Measurements from ENCODE around the gene FADS6. TPM values are rescaled to one million over a fixed set of nuclear protein-coding genes. Genes with fewer than 3 reads are reported as not detected.
"Not testable (repeated sequence)": the region's sequence is repeated elsewhere in the genome, so short reads cannot be mapped to it uniquely, and the experiment has no call there.

The FADS6 gene
- total RNA-seq, 1 experiment from 2014 or later: 1.2 TPM

DNA sequence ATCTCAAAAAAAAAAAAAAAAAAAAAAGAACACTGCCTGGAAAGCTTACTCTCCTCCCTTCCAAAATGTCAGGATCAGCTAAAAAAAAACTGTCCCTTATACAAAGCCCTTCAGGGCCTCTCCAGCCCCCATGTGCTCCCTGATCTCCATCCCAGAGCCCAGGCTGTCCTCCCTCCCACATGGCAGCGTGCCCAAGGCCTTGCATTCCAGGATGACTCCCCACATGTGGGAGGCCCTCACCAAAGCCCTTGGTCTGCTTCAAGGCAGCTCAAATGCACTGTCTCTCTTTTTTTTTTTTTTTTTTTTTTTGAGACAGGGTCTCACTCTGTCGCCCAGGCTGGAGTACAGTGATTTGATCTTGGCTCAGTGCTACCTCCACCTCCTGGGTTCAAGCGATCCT, 22.9 kb downstream of the FADS6 start:
- H2BK120ac ChIP-seq (ENCODE audit: low read depth, low read length, poor library complexity, severe bottlenecking): no peak overlapping the region
- no peak overlapping the region for H2BK20ac ChIP-seq (ENCODE audit: low read depth, low read length, poor library complexity, severe bottlenecking)
- H4K91ac ChIP-seq (ENCODE audit: insufficient read length, low read depth, low read length): no peak overlapping the region
- peaks cover 12% of the 10 kb centered on the region for H3K23me2 ChIP-seq (ENCODE audit: insufficient read length, low read depth, low read length, poor library complexity, severe bottlenecking)
- H3T11ph ChIP-seq (ENCODE audit: low read length): no peak overlapping the region
- H3K9ac ChIP-seq (ENCODE audit: extremely low read depth, insufficient read length, low read length): no peak overlapping the region
- no peak overlapping the region for H3K23ac ChIP-seq (ENCODE audit: insufficient read length, low read depth, low read length)
- TF ChIP-seq, protein P1, sequence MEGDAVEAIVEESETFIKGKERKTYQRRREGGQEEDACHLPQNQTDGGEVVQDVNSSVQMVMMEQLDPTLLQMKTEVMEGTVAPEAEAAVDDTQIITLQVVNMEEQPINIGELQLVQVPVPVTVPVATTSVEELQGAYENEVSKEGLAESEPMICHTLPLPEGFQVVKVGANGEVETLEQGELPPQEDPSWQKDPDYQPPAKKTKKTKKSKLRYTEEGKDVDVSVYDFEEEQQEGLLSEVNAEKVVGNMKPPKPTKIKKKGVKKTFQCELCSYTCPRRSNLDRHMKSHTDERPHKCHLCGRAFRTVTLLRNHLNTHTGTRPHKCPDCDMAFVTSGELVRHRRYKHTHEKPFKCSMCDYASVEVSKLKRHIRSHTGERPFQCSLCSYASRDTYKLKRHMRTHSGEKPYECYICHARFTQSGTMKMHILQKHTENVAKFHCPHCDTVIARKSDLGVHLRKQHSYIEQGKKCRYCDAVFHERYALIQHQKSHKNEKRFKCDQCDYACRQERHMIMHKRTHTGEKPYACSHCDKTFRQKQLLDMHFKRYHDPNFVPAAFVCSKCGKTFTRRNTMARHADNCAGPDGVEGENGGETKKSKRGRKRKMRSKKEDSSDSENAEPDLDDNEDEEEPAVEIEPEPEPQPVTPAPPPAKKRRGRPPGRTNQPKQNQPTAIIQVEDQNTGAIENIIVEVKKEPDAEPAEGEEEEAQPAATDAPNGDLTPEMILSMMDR (conservative IDR thresholded peaks at IDR 0.05): no peak
- no peak overlapping the region for H2AK5ac ChIP-seq (ENCODE audit: insufficient read length, low read length)
- no peak overlapping the region for H3K18ac ChIP-seq (ENCODE audit: insufficient read length, low read depth, low read length)
- H3K9me3 Mint-ChIP-seq: no peaks in the 10 kb centered on the region
- no peak overlapping the region for H4K5ac ChIP-seq (ENCODE audit: insufficient read length, low read depth, low read length)
- H3K4me1 Mint-ChIP-seq: peaks cover 20 to 25% of the 10 kb centered on the region in 2 experiments
- H3K4me2 ChIP-seq (ENCODE audit: insufficient read depth, insufficient read length, low read length): no peak overlapping the region
- no peak overlapping the region for H2AFZ ChIP-seq (ENCODE audit: low read length)
- H3K79me2 ChIP-seq (ENCODE audit: insufficient read depth, low read length): no peaks in the 10 kb centered on the region
- H3K27ac ChIP-seq (ENCODE audit: insufficient read length, low read depth, low read length): no peak overlapping the region
- peak overlapping the region in 2 of 3 experiments; percentile 23 to 98; a peak in 1 of 7 replicates for H3K27ac Mint-ChIP-seq
- no CpG with 5 or more reads among the region's 3 CpGs for WGBS (ENCODE audit: extremely low coverage, insufficient read length, low lambda C conversion rate)
- no peak overlapping the region for H3K4ac ChIP-seq (ENCODE audit: low read depth, low read length)
- no peak overlapping the region for H2BK5ac ChIP-seq (ENCODE audit: insufficient read length, low read length)
- H3K27me3 Mint-ChIP-seq (ENCODE audit: low read depth): no peaks in the 10 kb centered on the region; the same call in 1 of the 2 replicates
- peaks cover 0 to 17% (median 13%) of the 10 kb centered on the region in 3 experiments; a peak in 4 of 7 replicates for H3K36me3 Mint-ChIP-seq (ENCODE audit: insufficient read depth in 1 of 3, low read depth in 3 of 3)
- H3K14ac ChIP-seq (ENCODE audit: insufficient read depth, low read length): no peak overlapping the region
- H4K20me1 ChIP-seq (ENCODE audit: control insufficient read depth, insufficient read depth, insufficient read length): no peaks in the 10 kb centered on the region
- H3K79me1 ChIP-seq (ENCODE audit: insufficient read depth, low read depth, low read length, poor library complexity, severe bottlenecking): no peaks in the 10 kb centered on the region
- H2BK15ac ChIP-seq (ENCODE audit: low read depth, low read length): no peak overlapping the region
- H3K56ac ChIP-seq (ENCODE audit: insufficient read length, low read depth, low read length): no peak overlapping the region
- no peaks in the 10 kb centered on the region for H3K9me3 ChIP-seq (ENCODE audit: control insufficient read depth, low read depth, low read length)
- no peak overlapping the region for H4K8ac ChIP-seq (replicated peaks; ENCODE audit: insufficient read length, low read depth, low read length)
- DNase-seq: no peak
- H3K4me1 ChIP-seq (ENCODE audit: insufficient read depth, low read length): 0 out of 2 replicates have a peak, but pooled peaks cover 2% of the 10 kb centered on the region
- no peaks in the 10 kb centered on the region for H3K27me3 ChIP-seq (ENCODE audit: insufficient read depth, low read length)
- no peak overlapping the region; a peak in 1 of 5 replicates for H3K4me3 Mint-ChIP-seq
- no peak overlapping the region for H2BK12ac ChIP-seq (ENCODE audit: insufficient read length, low read depth, low read length)

DNA sequence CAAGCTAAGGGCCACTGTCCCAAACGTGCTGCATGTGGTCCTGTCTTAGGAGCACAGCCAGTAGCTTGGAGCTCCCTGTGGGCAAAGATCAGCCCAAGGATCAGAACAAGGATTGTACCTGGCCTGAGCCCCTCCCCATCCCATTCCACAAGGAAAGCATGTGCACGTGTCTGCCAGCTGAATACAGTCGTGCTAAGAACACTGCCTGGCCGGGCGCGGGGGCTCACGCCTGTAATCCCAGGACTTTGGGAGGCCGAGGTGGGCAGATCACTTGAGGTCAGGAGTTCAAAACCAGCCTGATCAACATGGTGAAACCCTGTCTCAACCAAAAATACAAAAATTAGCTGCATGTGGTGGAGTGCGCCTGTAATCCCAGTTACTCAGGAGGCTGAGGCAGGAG, 23.4 kb downstream of the FADS6 start:
- H3K18ac ChIP-seq (ENCODE audit: insufficient read length, low read depth, low read length); H3K27ac ChIP-seq (ENCODE audit: insufficient read length, low read depth, low read length); H4K8ac ChIP-seq (replicated peaks; ENCODE audit: insufficient read length, low read depth, low read length); H3K79me2 ChIP-seq (ENCODE audit: insufficient read depth, low read length); H3T11ph ChIP-seq (ENCODE audit: low read length); H3K4me2 ChIP-seq (ENCODE audit: insufficient read depth, insufficient read length, low read length); H3K79me1 ChIP-seq (ENCODE audit: insufficient read depth, low read depth, low read length, poor library complexity, severe bottlenecking); H3K56ac ChIP-seq (ENCODE audit: insufficient read length, low read depth, low read length); H2BK5ac ChIP-seq (ENCODE audit: insufficient read length, low read length); H3K27ac Mint-ChIP-seq; H3K14ac ChIP-seq (ENCODE audit: insufficient read depth, low read length); H3K27me3 Mint-ChIP-seq (ENCODE audit: low read depth); H2AK5ac ChIP-seq (ENCODE audit: insufficient read length, low read length); H2BK15ac ChIP-seq (ENCODE audit: low read depth, low read length); DNase-seq; H2BK12ac ChIP-seq (ENCODE audit: insufficient read length, low read depth, low read length); H4K20me1 ChIP-seq (ENCODE audit: control insufficient read depth, insufficient read depth, insufficient read length); H3K4me1 ChIP-seq (ENCODE audit: insufficient read depth, low read length); H2BK20ac ChIP-seq (ENCODE audit: low read depth, low read length, poor library complexity, severe bottlenecking); H3K27me3 ChIP-seq (ENCODE audit: insufficient read depth, low read length); H2BK120ac ChIP-seq (ENCODE audit: low read depth, low read length, poor library complexity, severe bottlenecking); H3K4me3 Mint-ChIP-seq; H3K9ac ChIP-seq (ENCODE audit: extremely low read depth, insufficient read length, low read length); H3K4ac ChIP-seq (ENCODE audit: low read depth, low read length); H4K5ac ChIP-seq (ENCODE audit: insufficient read length, low read depth, low read length); H3K9me3 ChIP-seq (ENCODE audit: control insufficient read depth, low read depth, low read length); H2AFZ ChIP-seq (ENCODE audit: low read length); H3K23ac ChIP-seq (ENCODE audit: insufficient read length, low read depth, low read length); H3K9me3 Mint-ChIP-seq; H4K91ac ChIP-seq (ENCODE audit: insufficient read length, low read depth, low read length): not testable (repeated sequence)
- WGBS (ENCODE audit: extremely low coverage, insufficient read length, low lambda C conversion rate): no CpG with 5 or more reads among the region's 9 CpGs
- peaks cover 12% of the 10 kb centered on the region for H3K23me2 ChIP-seq (ENCODE audit: insufficient read length, low read depth, low read length, poor library complexity, severe bottlenecking)
- H3K4me1 Mint-ChIP-seq: peaks cover 22 to 28% of the 10 kb centered on the region in 2 experiments
- H3K36me3 Mint-ChIP-seq (ENCODE audit: insufficient read depth in 1 of 3, low read depth in 3 of 3): peaks cover 0 to 20% (median 17%) of the 10 kb centered on the region in 3 experiments; a peak in 4 of 7 replicates
